IMR-90 (cell line): ENCODE measurements around the gene CENPH. TPM values are rescaled to one million over a fixed set of nuclear protein-coding genes. Genes with fewer than 3 reads are reported as not detected.

ENCODE experiments used
- ATAC-seq: fragments of 200-7000 bp; cut with Tn5 transposase; 2 replicates; pipeline ENCODE4 v1.9.1; 2020; ENCODE audit warnings: low read depth, mild to moderate bottlenecking, moderate library complexity
- BruUV-seq: library from RNA; stranded (reverse); fragments of 400-500 nt; replicated peaks from 2 replicates; lab custom pipeline; 2021; lab: Mats Ljungman, UMichigan
- CTCF ChIA-PET: fragments of 300-600 bp; formaldehyde crosslinking; extraction: SDS; loops from one replicate; lab custom pipeline; 2021; ENCODE audit warnings: antibody characterized with exemption; lab: Yijun Ruan, JAX
- POLR2A ChIA-PET: fragments of 300-600 bp; sonication (Branson Sonifier 250); formaldehyde crosslinking; loops from one replicate; lab custom pipeline; 2022; ENCODE audit warnings: antibody characterized with exemption; ENCODE audit not compliant: unreplicated experiment; lab: Charles Lee
- DNase-seq: peaks from one replicate; pipeline ENCODE4 v3.0.0; 2013
- H2AFZ ChIP-seq: replicated peaks from 2 replicates; pipeline ENCODE3; 2013; ENCODE audit warnings: low read length, mild to moderate bottlenecking; ENCODE audit not compliant: poor library complexity
- H2AK5ac ChIP-seq: 2 replicates; pipeline ENCODE4 v1.6.1; 2013; ENCODE audit warnings: low read depth, low read length, inconsistent platforms
- H2AK9ac ChIP-seq: replicated peaks from 2 replicates; pipeline ENCODE3; 2013; ENCODE audit warnings: mild to moderate bottlenecking, low read depth, low read length, moderate library complexity; ENCODE audit not compliant: poor library complexity
- H2BK120ac ChIP-seq: 2 replicates; pipeline ENCODE4 v1.6.1; 2013; ENCODE audit warnings: low read depth, low read length, inconsistent platforms
- H2BK15ac ChIP-seq: 3 replicates; pipeline ENCODE4 v1.6.1; 2013; ENCODE audit warnings: low read depth, low read length, inconsistent platforms
- H2BK20ac ChIP-seq: 2 replicates; pipeline ENCODE4 v1.6.1; 2013; ENCODE audit warnings: low read depth, mild to moderate bottlenecking, inconsistent platforms, low read length, moderate library complexity
- H2BK5ac ChIP-seq: 2 replicates; pipeline ENCODE4 v1.6.1; 2013; ENCODE audit warnings: mild to moderate bottlenecking, low read depth, low read length, inconsistent platforms; ENCODE audit not compliant: poor library complexity, severe bottlenecking
- H3K14ac ChIP-seq: replicated peaks from 2 replicates; pipeline ENCODE4 v1.6.1; 2013; ENCODE audit warnings: low read depth, low read length, inconsistent platforms
- H3K18ac ChIP-seq: 2 replicates; pipeline ENCODE4 v1.6.1; 2013; ENCODE audit warnings: low read depth, low read length, control low read depth
- H3K23ac ChIP-seq: 2 replicates; pipeline ENCODE4 v1.6.1; 2013; ENCODE audit warnings: low read depth, low read length, inconsistent platforms
- H3K27ac ChIP-seq: 2 replicates; pipeline ENCODE4 v1.5.1; 2013; ENCODE audit warnings: mild to moderate bottlenecking, control low read depth, low read length; ENCODE audit not compliant: insufficient read depth
- H3K27me3 ChIP-seq: 2 replicates; pipeline ENCODE4 v1.6.1; 2013; ENCODE audit warnings: low read length; ENCODE audit not compliant: control insufficient read depth, insufficient read depth
- H3K36me3 ChIP-seq: 2 replicates; pipeline ENCODE4 v1.6.1; 2013; ENCODE audit warnings: low read length, mixed read lengths; ENCODE audit not compliant: control insufficient read depth, insufficient read depth
- H3K4ac ChIP-seq: 2 replicates; pipeline ENCODE4 v1.6.1; 2013; ENCODE audit warnings: low read depth, low read length, inconsistent platforms
- H3K4me1 ChIP-seq: 2 replicates; pipeline ENCODE4 v1.6.1; 2013; ENCODE audit warnings: low read length, mixed read lengths; ENCODE audit not compliant: control insufficient read depth, insufficient read depth
- H3K4me2 ChIP-seq: 2 replicates; pipeline ENCODE4 v1.6.1; 2013; ENCODE audit warnings: low read depth, mild to moderate bottlenecking, control low read depth, low read length, moderate library complexity
- H3K4me3 ChIP-seq: 2 replicates; pipeline ENCODE4 v1.5.1; 2013; ENCODE audit warnings: low read depth, mild to moderate bottlenecking, control low read depth, low read length, moderate library complexity; ENCODE audit not compliant: insufficient read depth
- H3K56ac ChIP-seq: 2 replicates; pipeline ENCODE4 v1.6.1; 2013; ENCODE audit warnings: low read length, inconsistent platforms; ENCODE audit not compliant: insufficient read depth; ENCODE audit errors: extremely low read depth
- H3K79me1 ChIP-seq, 2 experiments: 2 replicates each; pipeline ENCODE4 v1.6.1; 2013; ENCODE audit warnings: low read length in 2 of 2, inconsistent platforms in 1 of 2, low read depth in 1 of 2
- H3K9ac ChIP-seq: 2 replicates; pipeline ENCODE4 v1.6.1; 2013; ENCODE audit warnings: low read depth, low read length, control low read depth
- H3K9me1 ChIP-seq: 2 replicates; pipeline ENCODE4 v1.6.1; 2013; ENCODE audit warnings: low read length, inconsistent platforms; ENCODE audit not compliant: insufficient read depth
- H3K9me3 ChIP-seq: 2 replicates; pipeline ENCODE4 v1.6.1; 2013; ENCODE audit warnings: low read length; ENCODE audit not compliant: control insufficient read depth, insufficient read depth
- H4K20me1 ChIP-seq: 2 replicates; pipeline ENCODE4 v1.6.1; 2013; ENCODE audit warnings: low read length, inconsistent platforms; ENCODE audit not compliant: insufficient read depth
- H4K5ac ChIP-seq: 2 replicates; pipeline ENCODE4 v1.6.1; 2013; ENCODE audit warnings: mild to moderate bottlenecking, low read depth, low read length, control low read depth
- H4K8ac ChIP-seq, 2 experiments: 2 replicates each; pipeline ENCODE4 v1.6.1; 2013; ENCODE audit warnings: low read depth in 2 of 2, low read length in 2 of 2, control low read depth in 1 of 2, inconsistent platforms in 1 of 2
- H4K91ac ChIP-seq: 2 replicates; pipeline ENCODE4 v1.6.1; 2013; ENCODE audit warnings: low read depth, low read length, inconsistent platforms; ENCODE audit not compliant: insufficient read depth
- BHLHE40 ChIP-seq: fragments of 150-350 bp; IDR thresholded peaks from 2 replicates; pipeline ENCODE4 v1.6.1; 2016; ENCODE audit warnings: mild to moderate bottlenecking, low read depth, low read length
- CEBPB ChIP-seq: IDR thresholded peaks from 2 replicates; pipeline ENCODE4 v1.6.1; 2012; ENCODE audit warnings: low read depth, low read length, improper control_type of control experiment
- CHD1 ChIP-seq: IDR thresholded peaks from 2 replicates; pipeline ENCODE4 v1.6.1; 2012; ENCODE audit warnings: low read depth, low read length, improper control_type of control experiment
- ELK1 ChIP-seq: fragments of 150-350 bp; IDR thresholded peaks from 2 replicates; pipeline ENCODE4 v1.6.1; 2016; ENCODE audit warnings: low read depth, mild to moderate bottlenecking, low read length, moderate library complexity, borderline replicate concordance
- FOS ChIP-seq: fragments of 150-350 bp; IDR thresholded peaks from 2 replicates; pipeline ENCODE4 v1.6.1; 2016; ENCODE audit warnings: low read depth, low read length
- MAFK ChIP-seq: IDR thresholded peaks from 2 replicates; pipeline ENCODE4 v1.6.1; 2012; ENCODE audit warnings: low read depth, low read length, improper control_type of control experiment
- MAZ ChIP-seq: IDR thresholded peaks from 2 replicates; pipeline ENCODE4 v1.6.1; 2012; ENCODE audit warnings: low read depth, mild to moderate bottlenecking, low read length, improper control_type of control experiment, moderate library complexity, borderline replicate concordance
- NFE2L2 ChIP-seq: fragments of 150-350 bp; IDR thresholded peaks from 2 replicates; pipeline ENCODE4 v1.6.1; 2016; ENCODE audit warnings: low read depth, mild to moderate bottlenecking, low read length
- POLR2A ChIP-seq: IDR thresholded peaks from 2 replicates; pipeline ENCODE4 v1.6.1; 2012; ENCODE audit warnings: mild to moderate bottlenecking, low read depth, low read length
- RAD21 ChIP-seq: IDR thresholded peaks from 2 replicates; pipeline ENCODE4 v1.6.1; 2012; ENCODE audit warnings: low read length, improper control_type of control experiment
- RCOR1 ChIP-seq: IDR thresholded peaks from 2 replicates; pipeline ENCODE4 v1.6.1; 2012; ENCODE audit warnings: mild to moderate bottlenecking, low read length, improper control_type of control experiment; ENCODE audit not compliant: insufficient replicate concordance
- RFX5 ChIP-seq: IDR thresholded peaks from 2 replicates; pipeline ENCODE4 v1.8.0; 2012; ENCODE audit warnings: low read depth, mild to moderate bottlenecking, low read length, moderate library complexity
- SMC3 ChIP-seq: fragments of 150-350 bp; IDR thresholded peaks from 2 replicates; pipeline ENCODE4 v1.6.1; 2016; ENCODE audit warnings: low read depth, mild to moderate bottlenecking, antibody characterized with exemption, low read length, moderate library complexity
- WGBS, 2 experiments: methylation state at CpG; one replicate each; pipeline versions ENCODE4 v1.1.5 to v1.1.7; 2013; ENCODE audit warnings: missing lambda C conversion rate in 2 of 2; ENCODE audit not compliant: insufficient read length in 1 of 2; ENCODE audit errors: extremely low coverage in 2 of 2; 5-methylcytosine and 5-hydroxymethylcytosine counted together
- dilution Hi-C: fragments of 300-500 bp; cut with HindIII; formaldehyde crosslinking; loops from one replicate; pipeline ENCODE4 v1.14.3; 2018; ENCODE audit warnings: low sequenced_read_pairs; ENCODE audit not compliant: unreplicated experiment
- in situ Hi-C: fragments of 300-500 bp; cut with MboI; formaldehyde crosslinking; loops from 3 replicates; pipeline ENCODE4 v1.14.3; 2019; ENCODE audit warnings: low sequenced_read_pairs, inconsistent platforms, mixed read lengths
- intact Hi-C: fragments of 100-400 bp; cut with micrococcal nuclease; formaldehyde crosslinking; loops from 2 replicates; pipeline ENCODE4 v1.10.0; 2022
- polyA plus RNA-seq, 3 experiments: library from polyadenylated mRNA; depleted of rRNA; stranded (reverse); fragments of >200 nt; gene quantifications; 2 replicates each; pipeline ENCODE4 v1.2.3, GENCODE V29; 2012; ENCODE audit warnings: low replicate concordance in 1 of 3
- total RNA-seq: library from RNA; depleted of rRNA; stranded (reverse); fragments of >200 nt; gene quantifications from 2 replicates; pipeline ENCODE4 v1.2.3, GENCODE V29; 2012

The CENPH gene
- total and polyA plus RNA-seq, 2 of the 4 experiments (the other 2 are of a cell fraction) = 3.8 to 7.8 TPM

- H3K4me2 ChIP-seq = peak overlapping the region; percentile 57
- H2BK15ac ChIP-seq = peak overlapping the region; percentile 12; the same call in 1 of the 3 replicates
- H3K79me1 ChIP-seq = peaks cover 6 to 47% of the 10 kb centered on the region in 2 experiments; a peak in 3 of 4 replicates
- TF ChIP-seq RAD21 = no peak
- peak; percentile 90 for TF ChIP-seq FOS
- TF ChIP-seq CEBPB = peak; percentile 15; the same call in 1 of the 2 replicates
- no peak for TF ChIP-seq POLR2A
- TF ChIP-seq MAZ = no peak
- TF ChIP-seq SMC3 = no peak
- TF ChIP-seq BHLHE40 = no peak
- no peak for TF ChIP-seq NFE2L2
- TF ChIP-seq CHD1 = no peak
- 0 out of 2 replicates have a peak, but pooled peaks have one; percentile 55 for TF ChIP-seq MAFK
- no peak for TF ChIP-seq ELK1
- TF ChIP-seq RFX5 = no peak
- no peak for TF ChIP-seq RCOR1
- H3K36me3 ChIP-seq = peaks cover 26% of the 10 kb centered on the region
- H3K4me1 ChIP-seq = peaks cover 12% of the 10 kb centered on the region
- H3K4ac ChIP-seq = peak overlapping the region; percentile 88
- no peaks in the 10 kb centered on the region for H3K9me1 ChIP-seq
- peak overlapping the region; percentile 2; the same call in 1 of the 2 replicates for H4K91ac ChIP-seq
- ChIA-PET CTCF (interaction anchor here (0.6 kb wide), 1 partner anchor 51 kb away, joined by 3 read pairs; no protein-coding TSS in a partner anchor), POLR2A (no interaction called here)
- no peaks in the 10 kb centered on the region for H3K9me3 ChIP-seq
- H3K27me3 ChIP-seq = no peaks in the 10 kb centered on the region
- peak overlapping the region; percentile 93 for H2BK120ac ChIP-seq
- in situ Hi-C loops = no loop called here
- no CpG with 5 or more reads among the region's 6 CpGs for WGBS, 2 experiments
- BruUV-seq = no TSS peak
- peak overlapping the region; percentile 57 to 65 for H4K8ac ChIP-seq
- peak overlapping the region; percentile 86 for H2BK5ac ChIP-seq
- H3K27ac ChIP-seq = peak overlapping the region; percentile 99
- intact Hi-C loops = loop anchor here (5.0 kb wide), 1 partner anchor 93 kb away; the partner anchor contains the start of gene CCDC125
- peak overlapping the region; percentile 14; the same call in 1 of the 2 replicates for H2AK5ac ChIP-seq
- H3K18ac ChIP-seq = peak overlapping the region; percentile 30; the same call in 1 of the 2 replicates
- H2BK20ac ChIP-seq = peak overlapping the region; percentile 74
- H4K20me1 ChIP-seq = peaks cover 10% of the 10 kb centered on the region; the same call in 1 of the 2 replicates
- H4K5ac ChIP-seq = peak overlapping the region; percentile 42
- H2AFZ ChIP-seq = no peak overlapping the region
- H2AK9ac ChIP-seq = no peak overlapping the region
- no peak overlapping the region for H3K4me3 ChIP-seq
- H3K23ac ChIP-seq = no peak overlapping the region; the same call in 1 of the 2 replicates
- 0 out of 2 replicates have a peak overlapping the region, but pooled peaks have one; percentile 86 for H3K56ac ChIP-seq
- DNase-seq = peak; percentile 96
- dilution Hi-C loops = no loop called here
- H3K14ac ChIP-seq = no peak overlapping the region
- no peak overlapping the region for H3K9ac ChIP-seq
- peak; percentile 52 for ATAC-seq
These were observed 49.4 kb downstream of the CENPH start for GRCh38 chr5:69238760-69239251.
